H1 (cell line): ENCODE data around the gene CUEDC2. TPM values are rescaled to one million over a fixed set of nuclear protein-coding genes. Genes with fewer than 3 reads are reported as not detected.

Experiments used
- CTCF ChIA-PET: fragments of 300-600 bp; sonication (Branson Sonifier 250); formaldehyde crosslinking; loops from one replicate; lab custom pipeline; 2021; ENCODE audit not compliant: partially characterized antibody; lab: Charles Lee
- POLR2A ChIA-PET: fragments of 300-600 bp; sonication (Branson Sonifier 250); formaldehyde crosslinking; loops from one replicate; lab custom pipeline; 2021; ENCODE audit warnings: inconsistent platforms; ENCODE audit not compliant: partially characterized antibody; lab: Charles Lee
- DNase-seq, 2 experiments: peaks; one replicate each; pipeline versions ENCODE4 v3.0.0 to v3.0.0-alpha.2; 2010 to 2022; ENCODE audit warnings: low spot score in 2 of 2, low read depth in 1 of 2, mixed read lengths in 1 of 2
- FAIRE-seq: peaks from 2 replicates; lab custom pipeline; 2011; peaks lifted over from hg19 to GRCh38; lab: Jason Lieb, UNC
- H2AFZ ChIP-seq: 2 replicates; pipeline ENCODE4 v1.8.1; 2012; ENCODE audit warnings: low read length, inconsistent platforms
- H2AK5ac ChIP-seq: 2 replicates; pipeline ENCODE4 v1.6.1; 2013; ENCODE audit warnings: low read depth, low read length
- H2BK120ac ChIP-seq: replicated peaks from 2 replicates; pipeline ENCODE3; 2013; ENCODE audit warnings: low read depth, low read length, inconsistent platforms
- H2BK12ac ChIP-seq: 2 replicates; pipeline ENCODE4 v1.6.1; 2013; ENCODE audit warnings: low read depth, low read length
- H2BK15ac ChIP-seq: 2 replicates; pipeline ENCODE4 v1.6.1; 2013; ENCODE audit warnings: low read length
- H2BK20ac ChIP-seq: 2 replicates; pipeline ENCODE4 v1.6.1; 2013; ENCODE audit warnings: low read length
- H2BK5ac ChIP-seq: 2 replicates; pipeline ENCODE4 v1.6.1; 2013; ENCODE audit warnings: low read depth, low read length
- H3K14ac ChIP-seq: 2 replicates; pipeline ENCODE4 v1.6.1; 2013; ENCODE audit warnings: inconsistent platforms; ENCODE audit not compliant: insufficient read length
- H3K18ac ChIP-seq: 2 replicates; pipeline ENCODE4 v1.6.1; 2013; ENCODE audit warnings: low read length; ENCODE audit errors: extremely low read depth
- H3K23ac ChIP-seq: 2 replicates; pipeline ENCODE4 v1.6.1; 2013; ENCODE audit warnings: inconsistent platforms; ENCODE audit not compliant: insufficient read length
- H3K23me2 ChIP-seq: 2 replicates; pipeline ENCODE4 v1.6.1; 2013; ENCODE audit warnings: low read depth, low read length
- H3K27ac ChIP-seq: 2 replicates; pipeline ENCODE4 v1.6.1; 2011; ENCODE audit warnings: low read depth, low read length, inconsistent platforms
- H3K27me3 ChIP-seq, 4 experiments: replicated peaks in 1 of 4; 1 replicate in 1 of 4; 2 replicates in 3 of 4; pipeline versions ENCODE4 v1.6.1 to v1.8.1; 2011 to 2013; ENCODE audit warnings: low read length in 3 of 4, mild to moderate bottlenecking in 3 of 4, inconsistent platforms in 2 of 4, mixed read lengths in 2 of 4, moderate library complexity in 1 of 4; ENCODE audit not compliant: control insufficient read depth in 3 of 4, insufficient read depth in 3 of 4; ENCODE audit errors: extremely low read depth in 1 of 4
- H3K36me3 ChIP-seq, 4 experiments: 2 replicates each; pipeline versions ENCODE4 v1.6.1 to v1.8.1; 2011 to 2013; ENCODE audit warnings: mild to moderate bottlenecking in 4 of 4, low read length in 3 of 4, moderate library complexity in 2 of 4, control low read depth in 1 of 4, inconsistent platforms in 1 of 4; ENCODE audit not compliant: insufficient read depth in 4 of 4, control insufficient read depth in 2 of 4
- H3K4ac ChIP-seq: replicated peaks from 2 replicates; pipeline ENCODE3; 2013; ENCODE audit warnings: low read length, low read depth, mixed read lengths, inconsistent platforms; ENCODE audit not compliant: insufficient read length
- H3K4me1 ChIP-seq, 4 experiments: replicated peaks in 1 of 4; 1 replicate in 1 of 4; 2 replicates in 3 of 4; pipeline versions ENCODE4 v1.6.1 to v1.8.1; 2011 to 2013; ENCODE audit warnings: low read length in 3 of 4, inconsistent platforms in 2 of 4, mixed read lengths in 1 of 4; ENCODE audit not compliant: insufficient read depth in 4 of 4, control insufficient read depth in 3 of 4
- H3K4me2 ChIP-seq, 2 experiments: 2 replicates each; pipeline versions ENCODE4 v1.6.1 to v1.8.1; 2011 to 2013; ENCODE audit warnings: low read depth in 2 of 2, low read length in 2 of 2, control low read depth in 1 of 2, inconsistent platforms in 1 of 2, mild to moderate bottlenecking in 1 of 2; ENCODE audit not compliant: insufficient read depth in 1 of 2
- H3K4me3 ChIP-seq, 4 experiments: fragments of 200-600, 300-600 bp in 1 of 4; sonication (generic), shearing (Covaris generic), sonication (Bioruptor Twin) in 1 of 4; 2 replicates each; pipeline versions ENCODE4 v1.5.1 to v1.8.1; 2011 to 2016; ENCODE audit warnings: low read length in 4 of 4, low read depth in 3 of 4, control low read depth in 2 of 4, inconsistent platforms in 2 of 4, mild to moderate bottlenecking in 2 of 4, mixed read lengths in 1 of 4, moderate library complexity in 1 of 4; ENCODE audit not compliant: insufficient read depth in 2 of 4; ENCODE audit errors: extremely low read depth in 1 of 4
- H3K56ac ChIP-seq: replicated peaks from 2 replicates; pipeline ENCODE3; 2013; ENCODE audit warnings: low read depth, mild to moderate bottlenecking, mixed read lengths, low read length, inconsistent platforms; ENCODE audit not compliant: insufficient read length
- H3K79me1 ChIP-seq: 2 replicates; pipeline ENCODE4 v1.6.1; 2013; ENCODE audit warnings: low read depth, low read length, control low read depth
- H3K79me2 ChIP-seq, 2 experiments: 2 replicates each; pipeline versions ENCODE4 v1.6.1 to v1.8.1; 2012 to 2013; ENCODE audit warnings: low read length in 2 of 2, mild to moderate bottlenecking in 2 of 2, inconsistent platforms in 1 of 2; ENCODE audit not compliant: insufficient read depth in 2 of 2, control insufficient read depth in 1 of 2
- H3K9ac ChIP-seq, 4 experiments: replicated peaks in 1 of 4; 1 replicate in 1 of 4; 2 replicates in 3 of 4; pipeline versions ENCODE4 v1.6.1 to v1.8.1; 2011 to 2013; ENCODE audit warnings: low read depth in 3 of 4, low read length in 3 of 4, control low read depth in 2 of 4, mild to moderate bottlenecking in 2 of 4, moderate library complexity in 2 of 4, inconsistent platforms in 1 of 4; ENCODE audit errors: extremely low read depth in 1 of 4
- H3K9me3 ChIP-seq, 2 experiments: 2 replicates each; pipeline versions ENCODE4 v1.6.1 to v1.8.1; 2012 to 2013; ENCODE audit warnings: mild to moderate bottlenecking in 2 of 2, moderate library complexity in 2 of 2, control low read depth in 1 of 2, inconsistent platforms in 1 of 2, low read depth in 1 of 2, low read length in 1 of 2, mixed read lengths in 1 of 2; ENCODE audit not compliant: insufficient read depth in 2 of 2
- H4K20me1 ChIP-seq, 2 experiments: replicated peaks in 1 of 2; 2 replicates each; pipeline versions ENCODE3 to v1.8.1; 2011 to 2013; ENCODE audit warnings: inconsistent platforms in 2 of 2, low read length in 2 of 2, mild to moderate bottlenecking in 1 of 2; ENCODE audit not compliant: insufficient read depth in 2 of 2, control insufficient read depth in 1 of 2
- H4K5ac ChIP-seq: 2 replicates; pipeline ENCODE4 v1.6.1; 2013; ENCODE audit warnings: low read length, low read depth, mixed read lengths, inconsistent platforms; ENCODE audit not compliant: insufficient read length
- H4K8ac ChIP-seq: 2 replicates; pipeline ENCODE4 v1.8.0; 2013; ENCODE audit warnings: mild to moderate bottlenecking, moderate library complexity, low read length, inconsistent platforms; ENCODE audit not compliant: insufficient read depth; ENCODE audit errors: extremely low read depth
- H4K91ac ChIP-seq: replicated peaks from 2 replicates; pipeline ENCODE3; 2013; ENCODE audit warnings: low read length, mixed read lengths, inconsistent platforms; ENCODE audit not compliant: insufficient read length
- ASH2L ChIP-seq: fragments of 200-600, 300-600 bp; sonication (generic); IDR thresholded peaks from one replicate; pipeline ENCODE4 v1.7.1; 2017; ENCODE audit warnings: low read length
- CREB1 ChIP-seq: IDR thresholded peaks from 2 replicates; pipeline ENCODE4 v1.6.1; 2012; ENCODE audit warnings: inconsistent platforms
- E2F6 ChIP-seq: IDR thresholded peaks from 2 replicates; pipeline ENCODE4 v1.6.1; 2012; ENCODE audit warnings: inconsistent platforms
- EGR1 ChIP-seq: IDR thresholded peaks from 2 replicates; pipeline ENCODE4 v1.6.1; 2011; ENCODE audit warnings: low read depth, low read length, borderline replicate concordance
- JUN ChIP-seq: IDR thresholded peaks from 2 replicates; pipeline ENCODE4 v1.6.1; 2011; ENCODE audit warnings: low read depth, mild to moderate bottlenecking, improper control_type of control experiment, low read length
- POLR2A ChIP-seq, 2 experiments: IDR thresholded peaks; 1 replicate in 1 of 2; 2 replicates in 1 of 2; pipeline ENCODE4 v1.6.1; 2011; ENCODE audit warnings: low read depth in 2 of 2, low read length in 2 of 2, mild to moderate bottlenecking in 2 of 2; ENCODE audit errors: control extremely low read depth in 1 of 2
- POLR2AphosphoS5 ChIP-seq: IDR thresholded peaks from 2 replicates; pipeline ENCODE4 v1.6.1; 2011; ENCODE audit warnings: low read depth, low read length
- SIN3A ChIP-seq, 2 experiments: IDR thresholded peaks in 1 of 2; conservative IDR thresholded peaks in 1 of 2; 2 replicates each; pipeline ENCODE4 v1.6.1; 2011 to 2012; ENCODE audit warnings: low read length in 2 of 2, improper control_type of control experiment in 1 of 2, low read depth in 1 of 2, mild to moderate bottlenecking in 1 of 2
- SP1 ChIP-seq: IDR thresholded peaks from 2 replicates; pipeline ENCODE4 v1.6.1; 2011; ENCODE audit warnings: low read depth, low read length
- SP4 ChIP-seq: IDR thresholded peaks from 2 replicates; pipeline ENCODE4 v1.6.1; 2012; ENCODE audit warnings: low read length, inconsistent platforms
- TBP ChIP-seq: IDR thresholded peaks from 2 replicates; pipeline ENCODE4 v1.6.1; 2011; ENCODE audit warnings: low read depth, low read length, improper control_type of control experiment
- WGBS, 2 experiments: shearing (Covaris generic) in 1 of 2; methylation state at CpG; one replicate each; pipeline versions ENCODE4 v1.1.6 to v1.1.7; 2013 to 2015; ENCODE audit warnings: low lambda C conversion rate in 2 of 2, mixed read lengths in 2 of 2, inconsistent platforms in 1 of 2, low coverage in 1 of 2, missing lambda C conversion rate in 1 of 2; ENCODE audit not compliant: insufficient replicate concordance in 2 of 2, insufficient coverage in 1 of 2, insufficient read length in 1 of 2; ENCODE audit errors: extremely low coverage in 1 of 2, missing lambda C conversion rate in 1 of 2; 5-methylcytosine and 5-hydroxymethylcytosine counted together
- polyA plus RNA-seq, 7 experiments: library from polyadenylated mRNA; depleted of rRNA in 3 of 7; stranded (reverse) in 5 of 7; unstranded in 2 of 7; fragments of >200 nt in 5 of 7; fragments of 200-250 nt in 2 of 7; gene quantifications; 1 replicate in 5 of 7; 2 replicates in 1 of 7; 4 replicates in 1 of 7; pipeline versions ENCODE4 v1.2.1 to v1.2.3, GENCODE V29; 2011 to 2013; ENCODE audit warnings: missing spikeins in 2 of 7, mixed read lengths in 2 of 7
- total RNA-seq: library from RNA; stranded (reverse); fragmentation: NEBNext Ultra II Directional; extraction: Animal tissue kit (Norgen Biotek cat#: 25700); gene quantifications from 2 replicates; pipeline ENCODE4 v1.2.1, GENCODE V29; 2021

Gene CUEDC2
- total and polyA plus RNA-seq, 2 of the 8 experiments (the other 6 are each of a cell fraction or from before 2014, with no cell fraction given): 41.7 to 55.2 TPM

- no peak for FAIRE-seq
- H2AFZ ChIP-seq: no peak overlapping the region
- no peak overlapping the region for H3K27ac ChIP-seq
- TF ChIP-seq E2F6 (peak; percentile 14; the same call in 1 of the 2 replicates), POLR2AphosphoS5 (0 out of 2 replicates have a peak, but pooled peaks have one; percentile 14), TBP (0 out of 2 replicates have a peak, but pooled peaks have one; percentile 21), SP1 (no peak), EGR1 (no peak), CREB1 (0 out of 2 replicates have a peak, but pooled peaks have one; percentile 10), JUN (no peak), ASH2L (no peak), SIN3A (conservative IDR thresholded peaks at IDR 0.05 in 1 of 2, IDR thresholded peaks at IDR 0.05 in 1 of 2; ENCODE audit: low read depth in 1 of 2, low read length in 2 of 2) (peak in 1 of 2 experiments; percentile 9; a peak in 1 of 4 replicates), POLR2A (IDR thresholded peaks at IDR 0.05; ENCODE audit: control extremely low read depth in 1 of 2, low read depth in 2 of 2, low read length in 2 of 2) (peak in 1 of 2 experiments; percentile 27; a peak in 2 of 3 replicates), SP4 (no peak)
Measured at GRCh38 chr10:102421757-102422512, 10.4 kb downstream of the CUEDC2 start.

More at GRCh38 chr10:102421757-102422512, 10.4 kb downstream of the CUEDC2 start:
- no peaks in the 10 kb centered on the region for H3K79me1 ChIP-seq
- peak overlapping the region in 3 of 4 experiments; percentile 8 to 62 (median 56); a peak in 5 of 7 replicates for H3K9ac ChIP-seq
- no peak overlapping the region for H3K4ac ChIP-seq
- no peak overlapping the region for H4K91ac ChIP-seq
- 4% methylated on average over 53 of the region's 62 CpGs; no CpG with 5 or more reads in 1 of the 2 experiments for WGBS, 2 experiments
- peak overlapping the region; percentile 48 for H3K18ac ChIP-seq
- peak overlapping the region; percentile 87 for H4K8ac ChIP-seq
- no peaks in the 10 kb centered on the region for H3K9me3 ChIP-seq
- peaks cover 32% of the 10 kb centered on the region for H3K23me2 ChIP-seq
- peak overlapping the region; percentile 88 to 100 for H3K4me2 ChIP-seq
- peak overlapping the region; percentile 60; the same call in 1 of the 2 replicates for H2BK5ac ChIP-seq
- H4K5ac ChIP-seq: no peak overlapping the region
- POLR2A ChIA-PET: interaction anchor here (0.6 to 7.9 kb wide), 15 partner anchors 9 to 307 kb away, joined by 3 to 56 read pairs (median 8); partner anchors contain the start of genes C10orf95, CUEDC2 and NFKB2
- peak overlapping the region; percentile 74 to 92 (median 80) for H3K4me3 ChIP-seq
- H3K36me3 ChIP-seq: 0 out of 8 replicates have a peak, but pooled peaks cover 0 to 3% (median 0%) of the 10 kb centered on the region in 4 experiments
- no peaks in the 10 kb centered on the region for H3K27me3 ChIP-seq
- no peak overlapping the region for H2AK5ac ChIP-seq
- peak overlapping the region; percentile 51 for H3K56ac ChIP-seq
- peak in 1 of 2 experiments; percentile 64 for DNase-seq
- H2BK20ac ChIP-seq: no peak overlapping the region
- 0 out of 2 replicates have a peak overlapping the region, but pooled peaks have one; percentile 50 for H2BK12ac ChIP-seq
- no peak overlapping the region for H3K14ac ChIP-seq
- H2BK120ac ChIP-seq: no peak overlapping the region
- CTCF ChIA-PET: interaction anchor here (0.7 to 9.5 kb wide), 21 partner anchors 10 to 246 kb away, joined by 3 to 78 read pairs (median 8); partner anchors contain the start of genes C10orf95 and CUEDC2
- H4K20me1 ChIP-seq: peaks cover 5 to 9% of the 10 kb centered on the region in 2 experiments
- no peaks in the 10 kb centered on the region for H3K79me2 ChIP-seq
- 0 out of 2 replicates have a peak overlapping the region, but pooled peaks have one; percentile 16 for H2BK15ac ChIP-seq
- no peak overlapping the region for H3K23ac ChIP-seq
- peaks cover 0 to 23% (median 10%) of the 10 kb centered on the region in 4 experiments; a peak in 5 of 7 replicates for H3K4me1 ChIP-seq
